HepG2 (cell line): ENCODE data around the gene NAGK. TPM values are rescaled to one million over a fixed set of nuclear protein-coding genes. Genes with fewer than 3 reads are reported as not detected.

Experiments used
- ATAC-seq: fragments of 200-7000 bp; cut with Tn5 transposase; 3 replicates; pipeline ENCODE4 v1.9.1; 2020; ENCODE audit warnings: mild to moderate bottlenecking, moderate library complexity
- BruUV-seq: library from RNA; stranded (reverse); fragments of 400-500 nt; replicated peaks from 2 replicates; lab custom pipeline; 2021; lab: Mats Ljungman, UMichigan
- CTCF ChIA-PET: fragments of 300-600 bp; formaldehyde crosslinking; extraction: SDS; loops from one replicate; lab custom pipeline; 2021; ENCODE audit warnings: low total read pairs, inconsistent platforms, low intra/inter-chr PET ratio; lab: Yijun Ruan, JAX
- POLR2A ChIA-PET: fragments of 350-600 bp; sonication (Branson Sonifier 250); formaldehyde crosslinking; loops from one replicate; lab custom pipeline; 2020; ENCODE audit warnings: antibody characterized with exemption, inconsistent platforms; lab: Yijun Ruan, JAX
- DNase-seq: peaks from one replicate; pipeline ENCODE4 v3.0.0-alpha.2; 2015; ENCODE audit warnings: low spot score
- FAIRE-seq: peaks from 3 replicates; lab custom pipeline; 2011; peaks lifted over from hg19 to GRCh38; lab: Jason Lieb, UNC
- H2AFZ ChIP-seq: one replicate; pipeline ENCODE4 v1.6.1; 2011; ENCODE audit warnings: low read length, inconsistent platforms
- H3K27ac ChIP-seq: fragments of 300-600 bp; 3 replicates; pipeline ENCODE4 v1.8.0; 2011; ENCODE audit warnings: mixed run types, mild to moderate bottlenecking, mixed read lengths, low read length, inconsistent platforms; ENCODE audit not compliant: insufficient read depth; ENCODE audit errors: extremely low read length
- H3K27me3 ChIP-seq, 2 experiments: fragments of 200-600 bp in 1 of 2; 2 replicates in 1 of 2; 3 replicates in 1 of 2; pipeline versions ENCODE4 v1.6.0 to v1.8.0; 2011; ENCODE audit warnings: low read length in 2 of 2, mild to moderate bottlenecking in 2 of 2, moderate library complexity in 2 of 2, inconsistent platforms in 1 of 2; ENCODE audit not compliant: insufficient read depth in 2 of 2, control insufficient read depth in 1 of 2
- H3K36me3 ChIP-seq, 2 experiments: fragments of 200-600 bp in 1 of 2; replicated peaks in 1 of 2; 2 replicates in 1 of 2; 3 replicates in 1 of 2; pipeline versions ENCODE4 v1.5.1 to v1.8.0; 2011; ENCODE audit warnings: low read length in 2 of 2, inconsistent platforms in 1 of 2; ENCODE audit not compliant: insufficient read depth in 2 of 2, control insufficient read depth in 1 of 2
- H3K4me1 ChIP-seq: 2 replicates; pipeline ENCODE4 v1.5.1; 2012; ENCODE audit warnings: low read length, inconsistent platforms; ENCODE audit not compliant: insufficient read depth
- H3K4me2 ChIP-seq: 2 replicates; pipeline ENCODE4 v1.6.0; 2011; ENCODE audit warnings: low read depth, low read length, inconsistent platforms
- H3K4me3 ChIP-seq, 3 experiments: fragments of 200-600 bp in 1 of 3; sonication (generic), shearing (Covaris generic) in 1 of 3; replicated peaks in 1 of 3; 2 replicates each; pipeline ENCODE4 v1.5.1; 2011 to 2016; ENCODE audit warnings: low read length in 3 of 3, inconsistent platforms in 2 of 3, low read depth in 2 of 3, mild to moderate bottlenecking in 2 of 3, control low read depth in 1 of 3, mixed read lengths in 1 of 3; ENCODE audit not compliant: insufficient read depth in 1 of 3
- H3K79me2 ChIP-seq: one replicate; pipeline ENCODE4 v1.6.1; 2011; ENCODE audit warnings: low read length, inconsistent platforms; ENCODE audit not compliant: insufficient read depth
- H3K9ac ChIP-seq: 2 replicates; pipeline ENCODE4 v1.6.0; 2011; ENCODE audit warnings: mild to moderate bottlenecking, low read depth, low read length, inconsistent platforms; ENCODE audit not compliant: insufficient read depth
- H3K9me3 ChIP-seq: 2 replicates; pipeline ENCODE4 v1.5.1; 2012; ENCODE audit warnings: mild to moderate bottlenecking, low read length
- H4K20me1 ChIP-seq: 2 replicates; pipeline ENCODE4 v1.6.0; 2011; ENCODE audit warnings: inconsistent platforms, mild to moderate bottlenecking, low read length, moderate library complexity; ENCODE audit not compliant: insufficient read depth
- AGO1 ChIP-seq: fragments of 200-400 bp; formaldehyde crosslinking; IDR thresholded peaks from 2 replicates; pipeline ENCODE4 v1.6.1; 2017; ENCODE audit warnings: mild to moderate bottlenecking, low read depth, low read length, moderate library complexity; ENCODE audit not compliant: poor library complexity, severe bottlenecking
- ATF3 ChIP-seq: sonication (generic); formaldehyde crosslinking; IDR thresholded peaks from 2 replicates; pipeline ENCODE4 v1.4.0; 2020; ENCODE audit warnings: missing genetic modification reagents
- CEBPB ChIP-seq: IDR thresholded peaks from 2 replicates; pipeline ENCODE4 v1.6.1; 2011; ENCODE audit warnings: low read depth, low read length, improper control_type of control experiment, borderline replicate concordance
- FOXK1 ChIP-seq: sonication (generic); formaldehyde crosslinking; IDR thresholded peaks from 2 replicates; pipeline ENCODE4 v1.4.0; 2020; ENCODE audit warnings: low read depth, missing genetic modification reagents, borderline replicate concordance
- MBD4 ChIP-seq: IDR thresholded peaks from 2 replicates; pipeline ENCODE4 v1.6.1; 2012; ENCODE audit warnings: low read length, inconsistent platforms, borderline replicate concordance
- MIER3 ChIP-seq: IDR thresholded peaks from 2 replicates; pipeline ENCODE4 v1.6.1; 2016; ENCODE audit warnings: missing compliant biosample characterization, borderline replicate concordance
- POLR2G ChIP-seq: fragments of 200-400 bp; formaldehyde crosslinking; IDR thresholded peaks from 2 replicates; pipeline ENCODE4 v1.6.1; 2018; ENCODE audit warnings: mild to moderate bottlenecking, low read depth, low read length, moderate library complexity
- THAP9 ChIP-seq: sonication (generic); formaldehyde crosslinking; IDR thresholded peaks from 2 replicates; pipeline ENCODE4; 2020; ENCODE audit warnings: missing genetic modification reagents, mild to moderate bottlenecking, borderline replicate concordance
- TOPORS ChIP-seq: sonication (generic); formaldehyde crosslinking; IDR thresholded peaks from 2 replicates; pipeline ENCODE4 v1.8.0; 2023; ENCODE audit warnings: mild to moderate bottlenecking, missing genetic modification reagents
- ZNF775 ChIP-seq: sonication (generic); formaldehyde crosslinking; IDR thresholded peaks from 2 replicates; pipeline ENCODE4 v1.4.0; 2020; ENCODE audit warnings: missing genetic modification reagents, mild to moderate bottlenecking, moderate library complexity, borderline replicate concordance
- WGBS: methylation state at CpG from one replicate; pipeline ENCODE4 v1.1.6; 2017; ENCODE audit warnings: low lambda C conversion rate; 5-methylcytosine and 5-hydroxymethylcytosine counted together
- in situ Hi-C: cut with HindIII; loops from 2 replicates; pipeline ENCODE4 v1.10.0; 2017; ENCODE audit warnings: low pct_unique_long_range_greater_than_20kb; ENCODE audit not compliant: extremely low pct_ligation_motif_present
- intact Hi-C: fragments of 100-400 bp; cut with micrococcal nuclease; formaldehyde crosslinking; loops from one replicate; pipeline ENCODE4 v1.10.0; 2022; ENCODE audit not compliant: unreplicated experiment
- polyA plus RNA-seq, 8 experiments: library from polyadenylated mRNA; depleted of rRNA in 3 of 8; stranded (reverse) in 7 of 8; unstranded in 1 of 8; fragments of >200 nt; fragmentation: Illumina TruSeq in 4 of 8; extraction: Trizol in 4 of 8; gene quantifications; 2 replicates each; pipeline versions ENCODE4 v1.2.1 to v1.2.3, GENCODE V29; 2011 to 2016; ENCODE audit warnings: low read depth in 4 of 8, missing spikeins in 1 of 8, mixed read lengths in 1 of 8; ENCODE audit not compliant: insufficient read depth in 1 of 8
- total RNA-seq, 5 experiments: library from RNA; depleted of rRNA; stranded (reverse); fragments of >200 nt; fragmentation: Illumina TruSeq; extraction: Trizol; gene quantifications; 2 replicates each; pipeline ENCODE4 v1.2.3, GENCODE V29; 2016; ENCODE audit warnings: low read depth in 1 of 5

NAGK gene
- total and polyA plus RNA-seq, 2 of the 13 experiments (the other 11 are each of a cell fraction or from before 2014, with no cell fraction given), result 24.4 to 35.2 TPM

- TF ChIP-seq POLR2G, result no peak
- TF ChIP-seq ATF3, result no peak
- no peak for TF ChIP-seq AGO1
- no peak for TF ChIP-seq TOPORS (CRISPR knock-in tag)
- TF ChIP-seq MBD4, result no peak
- TF ChIP-seq THAP9 (CRISPR knock-in tag), result no peak
- TF ChIP-seq MIER3 (CRISPR knock-in tag), result no peak
- no peak for TF ChIP-seq FOXK1 (CRISPR knock-in tag)
Observed at GRCh38 chr2:71043531-71044407, 24.7 kb upstream of the NAGK start (continued).

- H3K4me3 ChIP-seq, result no peak overlapping the region
- 46% methylated on average over 7 of the region's 7 CpGs for WGBS
- no peak overlapping the region for H3K27ac ChIP-seq
- no peaks in the 10 kb centered on the region for H3K4me1 ChIP-seq
- no peak for FAIRE-seq
- no peak for TF ChIP-seq ZNF775 (CRISPR knock-in tag)
- 0 out of 2 replicates have a peak, but pooled peaks have one; percentile 40 for TF ChIP-seq CEBPB
- TF ChIP-seq, all 625 proteins: peak for 1
- Histone ChIP-seq H3K36me3 (no peaks in the 10 kb centered on the region), H3K4me2 (no peak overlapping the region), H3K9me3 (no peaks in the 10 kb centered on the region), H3K9ac (no peak overlapping the region), H4K20me1 (no peaks in the 10 kb centered on the region), H3K79me2 (no peaks in the 10 kb centered on the region), H2AFZ (no peak overlapping the region), H3K27me3 (peaks cover 3 to 46% of the 10 kb centered on the region in 2 experiments)
- no TSS peak for BruUV-seq
- intact Hi-C loops, result no loop called here
- ChIA-PET POLR2A (no interaction called here), CTCF (no interaction called here)
- in situ Hi-C loops, result no loop called here
- ATAC-seq (no peak), DNase-seq (no peak)
Observed at GRCh38 chr2:71045151-71045550, 23.3 kb upstream of the NAGK start.
